Activated gamma-delta T cell (primary cell): ENCODE results near the gene PERM1.
A peak's percentile ranks its signal among the peaks of the same experiment; 100 is the strongest.
"Not testable (repeated sequence)": the region's sequence is repeated elsewhere in the genome, so short reads cannot be mapped to it uniquely, and the experiment has no call there.

Experiments
- DNase-seq: peaks from one replicate; lab custom pipeline; 2025; lab: John Stamatoyannopoulos, UW

Gene PERM1

DNA sequence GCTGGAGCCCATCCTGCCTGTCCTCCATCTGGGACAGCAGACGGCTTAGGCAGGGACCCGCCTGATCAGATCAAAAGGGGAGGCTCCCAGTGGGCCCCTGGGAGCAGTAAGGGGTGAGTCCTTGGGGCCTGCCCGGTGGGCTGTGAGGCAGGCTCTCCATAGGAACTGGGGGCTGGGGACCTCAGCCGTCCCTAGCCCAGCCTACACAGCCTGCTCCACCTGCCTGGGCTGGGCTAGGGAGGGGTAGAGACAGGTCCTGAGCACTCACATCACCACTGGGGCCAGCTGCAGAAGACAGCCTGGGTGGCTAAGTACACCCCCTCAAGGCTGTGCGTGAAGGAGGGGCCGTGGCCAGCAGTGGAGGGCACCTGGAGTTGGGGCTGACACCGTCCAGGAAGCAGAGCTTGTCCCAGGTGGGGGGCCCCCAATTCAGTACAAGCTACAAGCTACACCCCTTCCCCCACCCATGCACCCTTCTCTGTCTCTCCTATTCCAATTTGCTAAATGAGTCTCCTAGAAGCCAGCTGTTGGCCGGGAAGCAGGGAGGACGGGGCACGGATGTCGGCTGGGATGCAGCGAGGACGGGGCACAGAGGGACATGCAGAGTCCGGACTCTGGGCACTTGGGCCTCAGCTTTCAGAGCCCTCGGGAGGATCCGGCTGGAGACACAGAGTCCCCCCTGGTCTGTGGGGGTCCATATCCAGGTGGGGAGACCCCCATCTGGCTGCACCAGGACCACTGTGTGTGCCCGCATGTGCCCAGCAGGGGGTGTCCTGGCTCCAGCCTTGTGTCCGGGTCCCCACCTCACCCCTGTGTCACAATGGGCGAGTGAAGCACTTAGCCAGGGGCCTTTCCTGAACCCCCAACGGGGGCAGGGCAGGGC lies 33.1 kb upstream of the PERM1 start:
- no peak for DNase-seq

DNA sequence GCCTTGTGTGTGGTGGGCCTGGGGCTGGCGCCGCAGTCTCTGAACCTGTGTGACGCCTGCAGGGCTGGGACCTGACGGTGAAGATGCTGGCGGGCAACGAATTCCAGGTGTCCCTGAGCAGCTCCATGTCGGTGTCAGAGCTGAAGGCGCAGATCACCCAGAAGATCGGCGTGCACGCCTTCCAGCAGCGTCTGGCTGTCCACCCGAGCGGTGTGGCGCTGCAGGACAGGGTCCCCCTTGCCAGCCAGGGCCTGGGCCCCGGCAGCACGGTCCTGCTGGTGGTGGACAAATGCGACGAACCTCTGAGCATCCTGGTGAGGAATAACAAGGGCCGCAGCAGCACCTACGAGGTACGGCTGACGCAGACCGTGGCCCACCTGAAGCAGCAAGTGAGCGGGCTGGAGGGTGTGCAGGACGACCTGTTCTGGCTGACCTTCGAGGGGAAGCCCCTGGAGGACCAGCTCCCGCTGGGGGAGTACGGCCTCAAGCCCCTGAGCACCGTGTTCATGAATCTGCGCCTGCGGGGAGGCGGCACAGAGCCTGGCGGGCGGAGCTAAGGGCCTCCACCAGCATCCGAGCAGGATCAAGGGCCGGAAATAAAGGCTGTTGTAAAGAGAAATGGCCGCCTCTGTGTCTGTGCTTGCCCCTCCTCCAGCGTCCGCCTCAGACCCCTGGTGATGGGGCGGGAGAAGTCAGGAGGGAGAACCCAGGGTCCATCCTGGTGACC lies 32.2 kb upstream of the PERM1 start:
- DNase-seq = no peak

DNA sequence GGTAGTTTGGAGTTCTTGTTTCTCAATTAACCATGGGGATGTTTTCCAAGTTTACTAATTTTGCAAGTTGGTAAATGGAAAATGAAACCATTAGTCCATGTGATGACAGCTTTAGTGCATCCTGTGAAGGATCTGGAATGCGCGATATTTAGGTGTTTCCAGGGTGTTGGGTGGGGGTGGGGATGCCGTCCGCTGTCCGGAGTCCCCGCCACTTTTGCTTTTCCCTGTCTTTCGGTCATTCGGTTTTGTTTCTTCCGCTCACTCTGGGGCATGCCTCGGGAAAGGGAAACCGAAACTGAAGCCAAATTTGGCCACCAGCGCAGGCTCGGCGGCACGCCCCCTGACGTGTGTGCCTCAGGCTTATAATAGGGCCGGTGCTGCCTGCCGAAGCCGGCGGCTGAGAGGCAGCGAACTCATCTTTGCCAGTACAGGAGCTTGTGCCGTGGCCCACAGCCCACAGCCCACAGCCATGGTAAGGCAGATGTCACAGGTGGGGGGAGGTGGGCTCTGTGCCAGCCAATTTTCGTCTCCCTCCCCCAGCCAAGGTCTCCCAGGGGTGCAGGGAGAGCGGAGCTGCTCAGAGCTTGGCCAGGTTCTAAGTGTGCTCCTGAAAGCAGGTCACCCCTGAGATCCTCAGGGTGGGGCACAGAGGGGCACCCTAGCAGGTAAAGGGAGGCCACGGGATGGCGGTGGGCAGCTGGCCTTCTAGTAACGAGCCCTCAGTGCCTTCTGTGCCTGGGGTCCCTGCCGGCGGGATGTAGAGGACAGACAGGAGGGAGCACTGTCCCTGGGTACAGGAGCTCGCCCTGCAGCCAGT lies 31.4 kb upstream of the PERM1 start, which contains the start of gene ISG15:
TSS of gene ISG15 (plus strand) at position 393 of the 817 bp plus-strand sequence. CDS start at position 470, 77 bp downstream.
- peak; percentile 84 for DNase-seq

DNA sequence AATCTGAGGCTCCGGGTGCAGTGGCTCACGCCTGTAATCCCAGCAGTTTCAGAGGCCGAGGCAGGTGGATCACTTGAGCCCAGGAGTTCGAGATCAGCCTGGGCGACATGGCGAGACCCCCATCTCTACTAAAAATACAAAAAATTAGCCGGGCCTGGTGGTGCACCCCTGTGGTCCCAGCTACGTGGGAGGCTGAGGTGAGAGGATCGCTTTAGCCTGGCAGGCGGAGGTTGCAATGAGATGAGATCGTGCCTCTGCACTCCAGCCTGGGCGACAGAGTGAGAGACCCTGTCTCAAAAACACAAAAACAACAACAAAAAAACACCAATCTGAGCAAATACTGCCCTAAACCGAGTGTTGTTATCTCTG lies 30.8 kb upstream of the PERM1 start:
- not testable (repeated sequence) for DNase-seq

DNA sequence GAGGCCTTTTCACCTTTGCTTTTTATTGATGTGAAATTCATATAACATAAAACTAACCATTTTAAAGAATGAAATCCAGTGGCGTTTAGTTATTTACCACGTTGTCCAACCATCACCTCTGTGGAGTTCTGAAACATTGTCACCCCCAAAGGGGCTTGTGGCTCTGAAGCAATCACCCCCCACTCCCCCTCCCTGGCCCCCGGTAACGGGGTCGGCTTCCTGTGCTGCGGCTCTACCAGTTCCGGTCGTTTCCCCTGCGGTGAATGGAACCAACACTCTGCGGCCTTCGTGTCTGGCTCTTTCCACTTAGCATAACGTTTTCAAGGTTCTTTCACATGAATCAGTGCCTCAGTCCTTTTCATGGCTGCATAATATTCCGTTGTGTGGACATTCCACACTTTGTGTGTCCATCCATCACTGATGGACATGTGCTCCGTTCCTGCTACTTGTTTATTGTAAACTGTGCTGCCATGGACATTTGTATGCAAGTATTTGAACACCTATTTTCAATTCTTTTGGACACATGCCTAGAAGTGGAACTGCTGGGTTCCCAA lies 29.6 kb upstream of the PERM1 start:
- DNase-seq = no peak

DNA sequence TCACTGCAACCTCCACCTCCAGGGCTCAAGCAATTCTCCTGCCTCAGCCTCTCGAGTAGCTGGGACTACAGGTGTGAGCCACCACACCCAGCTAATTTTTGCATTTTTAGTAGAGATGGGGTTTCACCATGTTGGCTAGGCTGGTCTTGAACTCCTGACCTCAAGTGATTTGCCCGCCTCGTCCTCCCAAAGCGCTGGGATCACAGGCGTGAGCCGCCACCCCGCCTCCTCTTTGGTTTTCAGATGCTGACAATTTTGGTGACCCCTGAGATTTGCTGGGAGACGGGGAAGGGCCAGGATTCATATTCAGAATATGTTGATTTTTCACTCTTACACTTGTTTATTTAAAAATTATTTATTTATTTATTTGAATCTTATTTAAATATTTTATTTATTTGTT lies 28.2 kb upstream of the PERM1 start:
- not testable (repeated sequence) for DNase-seq

DNA sequence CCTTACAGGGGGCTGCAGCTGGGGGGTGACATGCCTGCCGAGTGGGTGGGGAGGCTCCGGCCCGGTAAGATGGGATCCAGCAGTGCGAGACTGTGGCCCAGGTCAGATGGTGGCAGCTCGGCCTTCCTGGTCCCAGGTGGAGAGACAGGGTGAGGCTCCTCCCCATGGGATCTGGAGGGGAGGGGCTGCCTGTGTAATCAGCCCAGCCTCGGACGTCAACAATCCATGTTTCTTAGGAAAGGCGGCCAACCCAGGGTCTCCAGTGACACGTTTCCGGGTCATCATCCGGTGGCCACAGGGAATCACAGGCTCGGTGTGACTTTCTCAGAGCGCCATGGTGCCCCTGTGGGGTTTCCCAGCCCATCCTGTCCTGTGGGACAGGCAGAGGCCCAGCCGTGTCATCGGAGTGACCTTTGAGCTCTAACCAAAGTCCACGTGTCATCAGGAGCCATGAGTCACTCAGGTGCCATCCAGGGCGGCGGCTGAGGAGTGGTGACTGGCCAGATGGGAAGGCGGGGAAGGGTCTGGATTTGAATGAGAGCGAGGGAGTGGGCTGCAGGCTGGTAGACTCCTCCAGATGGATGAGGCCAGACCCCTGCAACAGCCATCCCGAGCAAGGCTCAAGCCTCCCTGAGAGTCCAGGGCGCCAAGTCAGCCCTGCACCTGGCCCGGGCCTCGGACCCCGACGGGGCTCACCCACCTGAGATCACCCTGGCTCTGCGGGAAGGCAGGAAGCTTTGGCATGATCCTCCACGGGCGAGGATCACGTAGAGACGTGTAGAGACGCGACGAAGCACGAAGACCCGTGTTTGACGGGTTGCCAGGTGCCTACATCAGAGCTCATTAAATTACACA lies 24.6 kb upstream of the PERM1 start:
- no peak for DNase-seq

DNA sequence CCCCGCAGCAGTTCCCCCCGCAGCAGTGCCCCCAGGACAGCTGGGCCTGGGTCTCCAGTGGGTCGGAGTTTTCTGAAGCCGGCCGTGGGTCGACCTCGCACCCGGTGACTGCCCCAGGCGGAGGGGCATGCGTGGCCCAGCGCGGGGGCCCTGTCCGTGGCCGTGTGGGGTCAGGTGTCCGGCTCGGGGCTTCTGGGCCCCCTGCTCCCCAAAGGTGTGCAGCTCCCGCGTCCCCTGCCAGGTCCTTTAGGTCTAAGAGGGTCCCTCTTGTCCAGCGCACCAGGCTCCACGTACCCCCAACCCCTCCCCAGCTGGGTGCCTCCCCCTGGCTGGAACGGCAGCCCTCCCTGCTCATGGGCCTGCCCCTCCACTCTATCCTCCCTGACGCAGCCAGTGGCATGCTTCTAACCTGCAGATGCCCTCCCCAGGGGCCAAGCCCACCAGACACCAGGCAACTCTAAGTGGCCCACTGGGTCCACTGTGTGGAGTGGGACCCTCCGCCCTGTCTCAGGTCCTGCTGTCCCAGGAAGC lies 23.9 kb upstream of the PERM1 start:
- DNase-seq = no peak

DNA sequence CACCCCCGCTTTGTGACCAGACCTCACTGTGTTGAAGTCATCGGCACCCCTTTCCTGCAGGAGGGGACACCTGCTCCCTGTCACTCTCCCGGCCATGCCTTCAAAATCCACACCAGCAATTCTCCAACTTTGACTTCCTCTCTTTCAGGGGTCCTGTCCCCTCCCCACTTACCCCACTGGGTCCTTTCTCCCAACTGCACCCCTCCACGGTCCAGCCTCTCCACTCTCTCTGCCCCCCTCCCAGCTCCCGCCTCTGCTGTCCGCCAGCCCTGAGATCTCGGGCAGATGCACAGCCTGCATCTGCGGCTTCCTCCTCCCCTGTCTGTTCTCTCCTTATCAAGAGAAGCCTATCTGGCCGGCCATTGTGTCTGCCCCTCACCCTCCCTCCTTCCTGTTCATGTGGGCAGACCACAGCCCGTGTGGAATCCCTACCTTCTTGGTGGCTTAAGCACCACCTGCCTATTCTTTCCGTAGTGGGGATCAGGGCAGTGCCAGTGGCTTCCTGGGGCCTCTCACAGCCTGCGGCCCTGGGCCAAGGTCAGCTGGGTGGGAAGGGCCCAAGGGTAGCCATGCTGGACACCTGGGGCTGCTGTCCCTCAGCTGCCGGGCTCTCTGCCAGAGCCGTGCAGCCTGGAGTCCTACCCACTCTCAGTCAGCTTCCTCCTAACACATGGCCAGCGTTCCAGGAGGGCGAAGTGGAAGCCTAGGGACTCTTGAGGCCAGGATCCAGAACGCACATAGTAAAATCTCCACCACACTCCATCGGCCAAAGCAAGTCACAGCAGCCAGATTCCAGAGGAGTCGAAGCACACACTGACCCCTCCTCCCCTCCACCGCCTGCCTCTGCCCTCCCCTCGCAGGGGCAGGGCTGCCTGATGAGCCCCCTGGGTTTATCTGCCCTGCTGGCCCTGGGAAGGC lies 23.1 kb upstream of the PERM1 start:
- no peak for DNase-seq

DNA sequence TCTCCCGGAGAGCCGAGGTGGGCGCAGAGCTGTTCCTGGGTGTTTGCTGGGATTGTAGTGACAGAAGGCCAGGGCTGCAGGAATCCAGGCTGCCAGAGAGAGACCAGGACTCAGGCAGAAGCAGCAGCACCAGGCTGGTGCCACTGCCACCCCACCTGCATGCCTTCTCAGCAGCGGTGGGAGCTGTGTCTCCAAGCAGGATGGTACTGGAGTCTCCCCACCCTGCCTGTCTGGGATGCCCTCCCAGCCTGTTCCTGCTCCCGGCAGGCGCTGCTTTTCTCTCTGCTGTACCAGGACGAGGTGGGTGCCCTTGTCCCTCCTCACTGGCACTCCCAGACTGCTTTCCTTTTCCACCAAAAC lies 22.5 kb upstream of the PERM1 start:
- DNase-seq = no peak

DNA sequence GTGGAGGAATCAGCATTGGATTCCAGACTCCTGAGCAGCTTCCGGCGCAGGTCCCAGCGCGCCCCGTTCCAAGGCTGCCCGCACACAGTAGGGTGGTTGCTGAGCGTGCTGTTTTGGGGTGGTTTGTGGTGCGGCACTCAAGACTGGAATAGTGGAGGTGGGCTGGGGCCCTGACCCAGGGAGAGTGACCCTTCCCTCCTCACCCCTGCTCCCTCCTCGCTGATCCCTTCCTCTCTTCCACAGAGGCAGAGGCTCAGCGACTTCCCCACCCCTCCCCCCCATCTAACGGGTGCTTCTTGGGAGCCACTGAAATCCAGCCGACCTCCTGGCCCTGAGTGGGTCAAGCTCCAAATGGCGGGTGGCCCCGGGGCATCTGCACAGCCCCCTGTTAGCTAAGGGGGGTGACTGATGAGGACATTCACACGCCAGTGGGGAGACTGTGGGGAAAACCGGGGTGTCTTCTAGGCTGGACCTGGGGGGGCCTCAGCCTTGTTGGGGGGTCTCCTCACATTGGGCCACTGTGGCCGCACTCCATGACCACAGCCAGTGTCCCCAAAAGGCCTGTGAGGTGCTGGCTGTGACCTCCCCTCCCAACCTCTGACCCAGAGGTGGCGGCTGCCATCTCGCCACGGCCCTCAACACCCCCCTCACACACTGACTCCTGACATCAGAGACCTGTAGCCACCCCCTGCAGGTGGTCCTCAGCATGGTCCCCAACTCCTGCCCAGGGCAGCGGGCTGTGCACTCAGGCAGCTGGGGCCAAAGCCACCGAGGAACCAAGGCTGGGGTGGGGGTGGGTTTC lies 21.9 kb upstream of the PERM1 start:
- no peak for DNase-seq

DNA sequence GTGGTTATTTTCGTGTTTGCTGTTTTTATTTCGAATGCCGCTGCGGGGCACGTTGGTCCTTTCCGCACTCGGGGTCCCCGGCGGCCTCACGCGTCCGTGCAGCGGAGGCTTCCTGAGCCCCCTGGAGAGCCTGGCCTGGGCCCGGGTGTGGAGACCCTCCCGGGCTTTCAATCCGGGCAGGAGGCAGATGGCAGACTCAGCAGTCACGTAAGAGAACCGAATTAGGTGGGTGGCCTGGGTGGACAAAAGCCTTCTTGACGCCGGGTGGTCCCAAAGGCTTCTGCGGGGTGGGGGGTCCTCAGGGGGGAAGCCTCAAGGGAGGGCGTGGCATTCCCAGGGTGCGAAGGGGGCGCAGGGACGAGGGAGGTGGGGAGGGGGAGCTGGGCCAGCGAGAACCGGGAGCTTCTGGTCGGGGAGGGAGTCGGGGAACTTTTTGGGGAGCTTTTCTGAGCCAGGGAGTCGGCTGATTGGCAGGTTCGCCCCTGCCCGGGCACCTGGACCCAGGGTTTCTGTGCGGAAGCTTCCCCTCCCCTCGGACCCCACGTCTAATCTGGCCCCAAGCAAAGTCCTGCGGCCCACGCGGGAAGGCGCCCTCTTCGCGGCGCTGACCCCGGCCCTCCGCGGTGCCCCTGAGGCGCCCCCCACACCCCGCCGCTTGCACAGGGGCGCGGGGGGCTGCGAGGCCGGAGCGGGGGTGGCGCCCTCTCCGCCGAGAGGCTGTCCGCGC lies 19.3 kb upstream of the PERM1 start:
- no peak for DNase-seq

DNA sequence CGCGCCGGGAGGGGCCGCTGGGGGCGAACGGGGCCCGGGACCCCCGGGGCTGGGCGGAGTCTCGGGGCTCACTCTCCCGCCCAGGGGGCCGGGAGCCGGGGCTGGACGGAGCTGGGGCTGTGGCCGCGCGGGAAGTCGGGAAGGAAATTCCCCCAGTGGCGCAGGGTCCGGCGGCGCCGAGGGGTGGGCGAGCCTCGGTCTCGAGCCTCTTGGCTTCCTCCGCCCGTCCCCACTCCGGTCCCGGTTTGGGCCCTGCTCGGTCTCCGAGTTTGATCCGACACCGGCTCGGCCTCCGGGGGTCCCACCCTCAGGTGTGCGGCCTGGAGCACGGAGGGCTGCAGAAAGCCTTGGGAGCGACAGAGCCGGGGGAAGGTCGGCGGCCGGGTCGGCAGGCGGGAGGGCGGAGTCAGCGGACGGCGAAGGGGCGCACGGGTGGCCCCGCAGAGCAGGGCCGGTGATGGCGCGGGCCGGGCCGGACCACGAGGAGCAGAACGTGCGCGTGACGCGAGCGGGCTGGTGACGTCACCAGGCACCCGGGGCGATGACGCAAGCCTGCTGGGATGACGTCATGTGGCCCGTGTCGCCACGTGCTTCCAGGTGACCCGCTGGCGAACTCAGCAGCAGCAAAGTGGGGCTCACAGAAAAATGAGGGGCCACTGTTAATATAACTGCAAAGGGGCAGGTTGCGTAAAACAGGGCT lies 18.6 kb upstream of the PERM1 start:
- DNase-seq = peak; percentile 65

DNA sequence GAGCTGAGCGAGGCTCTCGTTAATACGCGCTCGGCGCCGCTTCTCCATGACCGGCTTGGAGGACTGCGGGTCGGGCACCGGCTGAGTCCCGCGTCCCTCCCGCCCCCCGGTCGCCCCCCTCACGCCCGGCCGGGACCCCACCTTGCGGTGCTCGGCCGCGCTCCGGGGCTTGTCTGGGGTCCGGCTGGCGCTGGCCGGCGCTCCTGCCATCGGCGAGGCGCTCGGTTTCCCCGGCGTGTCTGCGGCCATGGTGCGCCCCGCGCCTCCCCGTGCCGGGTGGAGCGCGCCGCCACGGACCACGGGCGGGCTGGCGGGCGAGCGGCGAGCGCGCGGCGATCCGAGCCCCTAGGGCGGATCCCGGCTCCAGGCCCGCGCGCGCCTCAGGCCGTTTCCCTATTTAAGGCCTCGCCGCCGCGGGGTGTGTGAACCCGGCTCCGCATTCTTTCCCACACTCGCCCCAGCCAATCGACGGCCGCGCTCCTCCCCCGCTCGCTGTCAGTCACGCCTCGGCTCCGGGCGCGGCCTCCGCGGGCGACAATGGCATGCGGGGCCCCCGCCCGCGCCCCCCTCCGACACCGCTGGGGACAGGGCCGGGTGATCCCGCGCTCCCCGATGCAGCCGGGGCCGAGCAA lies 17.9 kb upstream of the PERM1 start, which contains the start of gene HES4:
TSS of gene HES4 (minus strand) at position 373 of the 632 bp plus-strand sequence. CDS start at position 249, 124 bp downstream.
- peak; percentile 51 for DNase-seq

DNA sequence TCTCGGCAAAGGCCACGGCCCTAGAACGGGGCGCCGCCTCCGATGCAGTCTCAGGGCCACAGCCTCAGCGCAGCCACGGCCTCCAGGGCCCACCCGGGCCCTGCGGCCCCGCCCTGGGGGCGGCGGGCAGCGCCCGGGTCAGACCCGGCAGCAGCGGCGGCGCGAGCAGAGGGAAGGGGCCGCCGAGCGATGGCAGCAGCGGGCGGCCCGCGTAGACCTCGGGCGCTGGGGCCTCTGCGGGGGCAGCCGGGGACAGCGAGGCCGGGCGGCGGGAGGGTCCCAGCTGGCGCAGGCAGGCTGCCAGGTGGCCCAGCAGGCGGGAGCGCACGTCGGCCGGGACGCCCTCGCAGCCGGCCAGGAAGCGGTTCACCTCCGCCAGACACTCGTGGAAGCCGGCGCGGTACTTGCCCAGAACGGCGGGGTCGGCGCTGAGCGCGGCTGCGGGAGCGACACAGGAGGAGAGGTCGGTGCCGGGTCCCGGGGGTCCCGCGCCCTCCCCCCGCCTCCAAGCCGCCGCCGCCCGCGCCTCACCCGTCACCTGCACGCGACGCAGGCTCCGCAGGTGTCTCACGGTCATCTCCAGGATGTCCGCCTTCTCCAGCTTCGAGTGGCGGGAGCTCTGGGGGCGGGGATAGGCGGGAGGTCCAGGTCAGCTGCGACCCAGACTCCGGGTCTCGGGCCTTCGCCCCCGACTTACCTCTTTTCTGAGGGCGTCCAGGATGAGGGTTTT lies 17.3 kb upstream of the PERM1 start:
- no peak for DNase-seq

DNA sequence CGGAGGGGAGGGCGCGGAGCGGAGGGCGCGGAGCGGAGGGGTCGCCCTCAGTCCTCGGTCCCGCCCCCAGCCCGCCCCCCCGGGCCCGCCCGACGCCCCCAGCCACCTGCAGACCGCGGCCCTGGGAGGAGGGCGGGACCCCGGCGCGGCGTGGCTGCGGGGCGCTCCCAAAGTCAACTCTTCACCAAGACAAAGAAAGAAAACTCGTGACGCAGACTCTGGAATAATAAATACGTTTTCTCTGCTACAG lies 16.8 kb upstream of the PERM1 start:
- DNase-seq = no peak
